Stimulated activated CD8-positive, alpha-beta memory T cell treated with anti-CD3 and anti-CD28 coated beads, Interleukin-15, amount 100 ng/mL, for 48 hours (primary cell): ENCODE results near the gene CTPS1.

ENCODE experiments used
- DNase-seq, 2 donors: peaks; one replicate each; pipeline ENCODE4 v3.0.0-alpha.2; 2020; ENCODE audit warnings: low read depth in 2 of 2

CTPS1 gene

DNA sequence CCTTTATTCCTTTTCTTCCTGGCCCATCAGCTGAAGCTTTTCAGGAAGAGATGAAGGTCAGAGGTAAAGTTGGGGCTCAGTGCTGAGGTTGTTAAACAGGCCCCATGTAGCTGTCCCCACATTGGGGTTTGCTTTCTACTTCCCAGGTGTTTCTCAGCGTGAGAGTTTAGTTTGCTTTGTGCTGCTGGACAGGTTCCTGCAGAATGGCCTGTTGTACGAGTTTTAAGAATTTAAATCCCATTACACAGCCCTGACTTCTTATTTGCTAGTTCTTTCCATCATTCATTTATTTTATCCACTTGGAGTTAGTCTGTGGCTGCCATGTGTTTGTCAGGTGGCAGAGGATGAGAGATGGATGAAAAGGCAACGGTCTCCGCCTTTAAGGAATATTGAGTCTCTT is 19.2 kb downstream of the CTPS1 start:
- DNase-seq: no peak

DNA sequence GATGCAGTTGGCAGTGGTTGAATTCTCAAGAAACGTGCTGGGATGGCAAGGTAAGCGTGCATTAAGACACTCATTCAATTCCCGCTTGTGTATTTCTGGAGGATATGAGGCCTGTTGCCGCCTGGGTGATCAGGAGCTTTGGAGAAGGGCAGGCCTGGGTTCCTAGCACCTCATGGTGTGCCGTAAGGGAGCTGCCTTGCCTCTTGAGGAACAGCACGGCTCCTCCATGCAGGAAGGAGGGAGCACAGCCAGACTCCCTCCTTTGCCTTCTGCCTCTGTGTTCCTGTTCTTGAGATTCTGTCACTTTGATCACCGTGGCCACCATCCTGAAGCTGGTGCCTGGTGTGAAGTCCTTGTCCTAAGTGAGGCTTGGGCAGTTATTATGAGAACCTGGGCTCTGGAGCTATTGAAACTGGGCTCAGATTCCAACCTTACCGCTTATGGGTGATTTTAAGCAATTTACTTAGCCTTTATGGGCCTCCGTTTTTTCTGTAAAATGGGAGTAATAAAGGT is 23.7 kb downstream of the CTPS1 start:
- DNase-seq: no peak

- DNase-seq: peak; percentile 74 to 81
Measured at GRCh38 chr1:41003640-41004220, 24.2 kb downstream of the CTPS1 start.

GRCh38 chr1:41005876-41006275 is 26.4 kb downstream of the CTPS1 start:
- no peak for DNase-seq

DNA sequence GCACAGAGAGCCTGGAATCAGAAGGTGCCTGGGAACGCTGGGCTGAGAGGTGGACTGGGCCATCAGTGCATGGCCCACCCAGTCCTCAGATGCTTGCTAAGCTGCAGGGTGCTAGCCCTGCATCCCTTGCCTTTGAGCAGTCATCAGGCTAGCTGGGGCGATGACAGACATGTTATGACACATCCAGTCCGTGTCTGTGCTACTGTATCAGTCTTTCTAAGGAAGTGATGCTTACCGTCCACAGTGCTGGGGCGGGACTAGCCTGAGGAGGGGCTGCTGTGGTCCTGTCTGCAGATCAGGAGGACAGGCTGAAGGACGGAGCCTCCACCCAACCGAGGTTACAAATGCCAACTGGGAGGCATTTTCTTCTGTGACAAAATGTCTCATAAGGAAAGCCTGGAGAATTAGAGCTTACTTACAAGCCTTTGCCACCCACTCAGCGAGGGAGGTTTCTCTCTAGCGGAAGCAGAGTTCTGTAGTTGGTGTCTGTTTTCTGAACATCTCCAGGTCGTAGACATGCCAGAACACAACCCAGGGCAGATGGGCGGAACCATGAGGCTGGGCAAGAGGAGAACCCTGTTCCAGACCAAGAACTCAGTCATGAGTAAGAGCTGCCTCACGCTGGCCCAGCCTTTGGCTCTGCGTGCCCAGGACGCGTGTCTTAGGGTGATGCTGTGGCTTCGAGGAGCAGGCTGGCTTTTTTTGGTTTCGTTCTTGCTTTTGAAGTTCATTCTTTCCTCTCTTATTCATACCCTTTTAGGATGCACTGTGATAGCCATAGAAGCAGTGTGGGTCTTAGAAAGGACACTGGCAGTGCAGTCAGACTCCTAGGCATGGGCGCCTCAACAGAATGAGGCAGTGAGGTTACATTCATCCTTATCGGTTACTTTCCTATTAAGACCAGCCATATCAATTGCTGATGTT is 27.7 kb downstream of the CTPS1 start:
- no peak for DNase-seq

GRCh38 chr1:41009466-41009865 is 30.0 kb downstream of the CTPS1 start:
- DNase-seq: no peak

GRCh38 chr1:41010345-41010744 is 30.8 kb downstream of the CTPS1 start:
- no peak for DNase-seq

DNA sequence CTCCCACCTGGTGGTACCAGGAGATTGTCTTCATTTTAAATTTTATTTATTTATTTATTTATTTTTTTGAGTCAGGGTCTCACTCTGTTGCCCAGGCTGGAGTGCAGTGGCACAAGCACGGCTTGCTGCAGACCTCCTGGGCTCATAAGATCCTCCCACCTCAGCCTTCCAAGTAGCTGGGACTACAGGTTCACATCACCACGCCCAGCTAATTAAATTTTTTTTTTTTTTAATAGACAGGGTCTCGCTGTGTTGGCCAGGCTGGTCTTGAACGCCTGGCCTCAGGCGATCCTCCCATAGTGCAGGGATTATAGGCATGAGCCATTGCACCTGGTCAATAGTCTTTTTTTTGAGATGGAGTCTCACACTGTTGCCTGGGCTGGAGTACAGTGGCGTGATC is 33.5 kb downstream of the CTPS1 start:
- no peak for DNase-seq

GRCh38 chr1:41013796-41014195 is 34.3 kb downstream of the CTPS1 start:
- no peak for DNase-seq

DNA sequence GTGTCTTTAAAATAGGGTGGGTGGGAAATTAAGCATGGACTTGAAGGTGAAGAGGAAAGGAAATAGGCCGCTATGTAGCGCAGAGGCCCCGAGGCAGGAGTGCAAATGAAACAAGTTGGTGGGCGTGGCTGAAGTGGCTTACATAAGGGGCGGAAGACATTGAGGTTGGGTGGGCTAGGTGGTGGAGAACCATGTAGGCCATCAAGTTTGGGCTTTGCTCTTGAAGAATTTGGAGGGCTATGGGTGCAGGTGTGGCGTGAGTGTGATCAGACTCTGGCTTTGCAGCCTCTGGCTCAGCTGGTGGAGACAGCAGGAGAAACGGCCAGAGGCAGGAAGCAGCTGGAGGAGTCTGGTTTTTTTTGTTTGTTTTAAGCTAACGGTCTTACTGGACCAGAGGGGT is 35.4 kb downstream of the CTPS1 start:
- no peak for DNase-seq

DNA sequence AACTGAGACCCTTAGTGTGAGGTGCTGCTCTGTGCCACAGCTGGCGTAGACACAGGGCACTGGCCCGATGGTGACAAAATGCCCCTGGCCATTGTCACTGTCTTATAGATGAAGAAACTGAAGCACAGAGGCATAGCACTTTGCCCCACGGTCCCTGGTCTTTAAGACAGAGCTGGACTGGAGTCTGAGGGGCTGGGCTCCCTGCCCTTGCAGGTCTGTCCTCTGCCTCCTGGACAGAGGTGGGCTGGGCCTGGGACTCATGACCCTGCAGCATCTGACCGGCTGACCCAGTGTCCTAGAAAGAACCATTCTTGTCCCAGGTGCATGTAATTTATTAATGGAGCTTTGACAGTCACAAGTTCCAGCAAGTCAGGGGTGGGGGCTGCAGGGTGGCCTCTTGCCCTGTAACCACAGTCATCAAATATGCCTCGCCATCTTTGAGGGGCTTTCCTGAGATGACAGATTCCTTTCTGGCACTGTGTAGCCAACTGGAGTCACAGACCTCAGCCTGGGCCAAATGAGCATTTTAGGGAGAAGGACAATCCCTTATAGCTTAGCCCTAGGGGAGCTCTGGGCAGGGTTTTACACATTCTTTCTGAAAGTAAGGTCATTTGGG is 35.9 kb downstream of the CTPS1 start:
- no peak for DNase-seq

- DNase-seq: no peak
Measured at GRCh38 chr1:41015897-41016470, 36.5 kb downstream of the CTPS1 start.

DNA sequence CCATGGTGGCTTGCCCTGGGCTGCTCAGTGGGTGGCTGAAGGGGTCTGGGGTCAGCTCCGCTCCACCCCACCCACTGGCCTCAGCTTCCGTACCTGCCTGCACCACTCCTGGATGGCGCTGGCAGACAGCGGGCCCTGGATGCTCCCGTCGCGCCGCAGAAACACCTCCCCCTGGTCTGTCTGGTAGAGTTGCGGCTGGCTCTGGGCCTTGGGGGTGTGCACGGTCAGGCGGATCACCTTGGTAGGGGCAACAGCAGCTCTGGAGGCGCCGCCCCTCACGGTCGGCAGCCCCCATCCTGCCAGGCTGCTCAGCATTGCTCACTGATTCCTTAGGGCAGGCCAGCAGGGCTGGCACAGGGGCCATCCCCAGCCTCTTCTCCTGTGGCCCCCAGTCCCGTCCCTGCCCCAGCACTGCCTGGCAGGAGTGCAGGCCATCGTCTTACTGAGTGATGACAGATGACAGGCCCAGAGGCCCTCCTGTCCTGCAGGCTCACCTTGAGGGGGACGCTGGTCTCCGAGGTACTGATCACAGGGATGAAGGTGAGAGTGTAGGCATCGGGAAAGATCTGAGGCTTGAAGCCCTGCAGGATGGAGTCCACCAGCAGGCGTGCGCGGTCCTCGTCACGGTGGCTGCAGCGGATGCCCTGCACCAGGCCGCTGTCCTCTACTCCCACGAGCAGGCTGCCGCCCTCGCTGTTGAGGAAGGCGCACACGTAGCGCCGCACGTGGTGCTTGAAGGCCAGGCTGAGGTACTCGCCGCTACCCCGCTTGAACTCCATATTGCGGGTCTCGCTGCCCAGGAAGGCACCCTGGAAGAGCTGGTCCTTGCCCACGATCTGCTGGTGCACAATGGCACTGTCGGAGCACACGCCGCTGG is 37.9 kb downstream of the CTPS1 start:
- no peak for DNase-seq

GRCh38 chr1:41018018-41018410 is 38.5 kb downstream of the CTPS1 start:
- DNase-seq: no peak

GRCh38 chr1:41019353-41019745 is 39.9 kb downstream of the CTPS1 start:
- no peak for DNase-seq

DNA sequence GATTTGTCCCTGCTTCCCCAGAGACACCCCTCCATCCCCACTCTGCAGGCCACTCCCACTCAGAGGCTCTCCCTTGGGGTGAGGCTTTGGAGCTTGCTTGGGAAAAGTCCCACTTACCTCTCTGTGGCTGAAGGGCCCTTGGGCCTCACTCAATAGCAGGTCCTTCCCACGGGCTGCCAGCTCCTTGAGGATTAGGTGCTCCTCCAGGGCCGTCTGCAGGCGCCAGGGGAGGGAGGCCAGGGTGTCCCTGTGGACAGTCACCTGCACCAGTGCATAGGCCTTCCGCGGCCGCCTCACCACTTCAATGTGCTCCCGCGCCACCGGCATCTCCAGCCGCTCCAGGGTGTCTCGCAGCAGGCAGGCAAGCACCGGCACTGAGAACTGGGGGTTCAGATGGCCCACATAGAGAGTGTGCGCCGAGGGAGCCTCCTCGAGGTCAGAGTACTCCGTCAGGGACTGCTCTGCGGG is 40.6 kb downstream of the CTPS1 start:
- no peak for DNase-seq

- no peak for DNase-seq
Measured at GRCh38 chr1:41020654-41021053, 41.2 kb downstream of the CTPS1 start.

GRCh38 chr1:41021526-41022308 is 42.2 kb downstream of the CTPS1 start, which contains the start of gene SLFNL1:
Gene SLFNL1, minus strand, starts transcription at chr1:41021725. Its CDS starts 1,065 bp downstream, at chr1:41020660.
- no peak for DNase-seq

DNA sequence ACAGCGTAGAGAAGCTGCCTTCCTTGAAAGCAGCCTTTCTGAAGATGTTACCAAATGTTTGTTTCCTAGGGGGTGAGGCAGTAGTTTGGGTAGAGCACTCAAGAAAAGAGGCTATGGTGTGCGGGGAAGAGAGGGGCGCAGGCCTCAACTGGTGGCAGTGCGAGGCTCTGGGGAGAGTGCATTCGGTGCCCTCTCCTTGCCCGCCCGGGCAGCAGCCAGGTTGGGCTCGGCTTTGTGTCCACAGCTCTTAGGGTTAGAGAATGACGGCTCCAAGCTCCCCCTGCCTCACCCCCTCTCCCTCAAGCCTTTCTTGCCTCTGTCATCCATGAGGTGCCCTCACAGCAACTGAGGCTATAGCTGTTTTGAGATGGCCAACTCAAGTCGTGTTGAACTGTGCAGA is 42.9 kb downstream of the CTPS1 start:
- DNase-seq: no peak

- no peak for DNase-seq
Measured at GRCh38 chr1:41023279-41023990, 43.9 kb downstream of the CTPS1 start.
